B cell (primary cell): Measurements from ENCODE around the gene ADAM23.

ENCODE experiments used
- EZH2 ChIP-seq: IDR thresholded peaks from 2 replicates; pipeline ENCODE4 v1.6.1; 2012; ENCODE audit warnings: borderline replicate concordance, low read depth, mild to moderate bottlenecking, moderate library complexity, low read length; ENCODE audit not compliant: insufficient read depth, poor library complexity, severe bottlenecking
- TF ChIP-seq, protein P1 (sequence below): fragments of 200-600 bp; IDR thresholded peaks from one replicate; pipeline ENCODE4 v1.8.0; 2022; ENCODE audit warnings: antibody characterized with exemption, mild to moderate bottlenecking

DNA sequence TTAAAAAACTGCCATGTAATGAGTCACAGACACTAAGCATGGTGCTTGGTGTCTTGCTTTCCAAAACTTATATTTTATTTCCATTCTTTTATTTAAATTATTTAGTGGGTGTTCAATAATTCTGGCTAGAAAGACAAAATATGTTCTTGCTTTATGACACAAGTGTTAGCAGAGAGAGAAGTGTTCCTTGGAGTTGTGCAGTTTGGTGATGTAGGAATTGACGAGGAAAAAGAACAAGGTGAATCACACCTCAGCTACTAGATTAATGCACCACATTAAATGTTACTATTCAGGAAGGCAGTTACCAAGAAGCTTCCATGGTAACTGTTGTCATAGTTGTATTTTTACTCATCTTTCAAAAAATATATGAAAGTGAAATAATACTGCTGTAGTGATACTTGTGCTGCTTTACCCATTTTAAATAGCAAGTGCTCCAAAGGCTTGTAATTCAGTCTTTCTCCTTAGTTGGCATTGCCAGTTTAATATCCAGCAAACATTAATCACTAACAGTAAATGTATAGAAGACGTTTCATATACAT, 28.3 kb downstream of the ADAM23 start:
- TF ChIP-seq, protein P1, sequence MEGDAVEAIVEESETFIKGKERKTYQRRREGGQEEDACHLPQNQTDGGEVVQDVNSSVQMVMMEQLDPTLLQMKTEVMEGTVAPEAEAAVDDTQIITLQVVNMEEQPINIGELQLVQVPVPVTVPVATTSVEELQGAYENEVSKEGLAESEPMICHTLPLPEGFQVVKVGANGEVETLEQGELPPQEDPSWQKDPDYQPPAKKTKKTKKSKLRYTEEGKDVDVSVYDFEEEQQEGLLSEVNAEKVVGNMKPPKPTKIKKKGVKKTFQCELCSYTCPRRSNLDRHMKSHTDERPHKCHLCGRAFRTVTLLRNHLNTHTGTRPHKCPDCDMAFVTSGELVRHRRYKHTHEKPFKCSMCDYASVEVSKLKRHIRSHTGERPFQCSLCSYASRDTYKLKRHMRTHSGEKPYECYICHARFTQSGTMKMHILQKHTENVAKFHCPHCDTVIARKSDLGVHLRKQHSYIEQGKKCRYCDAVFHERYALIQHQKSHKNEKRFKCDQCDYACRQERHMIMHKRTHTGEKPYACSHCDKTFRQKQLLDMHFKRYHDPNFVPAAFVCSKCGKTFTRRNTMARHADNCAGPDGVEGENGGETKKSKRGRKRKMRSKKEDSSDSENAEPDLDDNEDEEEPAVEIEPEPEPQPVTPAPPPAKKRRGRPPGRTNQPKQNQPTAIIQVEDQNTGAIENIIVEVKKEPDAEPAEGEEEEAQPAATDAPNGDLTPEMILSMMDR = no peak
- TF ChIP-seq EZH2 = no peak
